ENCODE measurements around the gene STIM1.

Gene STIM1

DNA sequence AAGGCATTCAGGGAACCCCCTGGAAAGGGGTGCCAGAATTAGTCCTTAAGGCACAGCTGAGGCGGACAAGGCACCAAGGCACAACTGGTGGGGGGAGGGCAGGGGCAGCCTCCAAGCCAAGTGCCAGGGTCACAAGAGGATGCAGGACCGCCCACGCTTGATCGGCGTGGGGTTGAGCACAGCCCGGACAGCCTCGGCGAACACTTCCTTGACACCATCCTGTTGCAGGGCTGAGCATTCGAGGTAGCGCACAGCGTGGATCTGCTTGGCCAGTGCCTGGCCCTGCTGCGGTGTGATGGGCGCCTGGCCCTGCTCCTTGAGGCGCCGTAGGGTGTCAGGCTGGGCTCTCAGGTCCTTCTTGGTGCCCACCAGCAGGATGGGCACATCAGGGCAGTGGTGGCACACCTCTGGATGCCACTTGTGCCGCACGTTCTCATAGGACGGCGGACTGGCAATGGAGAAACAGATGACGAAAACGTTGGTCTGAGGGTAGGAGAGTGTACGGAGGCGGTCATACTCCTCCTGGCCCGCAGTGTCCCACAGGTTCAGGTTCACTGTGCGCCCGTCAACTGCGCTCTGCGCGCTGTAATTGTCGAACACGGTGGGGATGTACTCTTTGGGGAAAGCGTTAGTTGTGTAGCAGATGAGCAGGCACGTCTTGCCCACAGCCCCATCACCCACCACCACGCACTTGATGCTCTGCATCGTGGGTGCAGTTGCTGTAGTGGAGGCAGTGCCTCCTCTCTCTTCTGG, 27.9 kb upstream of the STIM1 start:
- CTCF ChIA-PET, result interaction anchor here (1.3 to 3.8 kb wide), 6 partner anchors 14 to 245 kb away, joined by 4 to 27 read pairs (median 8); partner anchors contain the start of genes PGAP2, RHOG and STIM1
- no peak for DNase-seq (ENCODE audit: extremely low spot score)
- POLR2A ChIA-PET, result no interaction called here
- TF ChIP-seq, protein P1, sequence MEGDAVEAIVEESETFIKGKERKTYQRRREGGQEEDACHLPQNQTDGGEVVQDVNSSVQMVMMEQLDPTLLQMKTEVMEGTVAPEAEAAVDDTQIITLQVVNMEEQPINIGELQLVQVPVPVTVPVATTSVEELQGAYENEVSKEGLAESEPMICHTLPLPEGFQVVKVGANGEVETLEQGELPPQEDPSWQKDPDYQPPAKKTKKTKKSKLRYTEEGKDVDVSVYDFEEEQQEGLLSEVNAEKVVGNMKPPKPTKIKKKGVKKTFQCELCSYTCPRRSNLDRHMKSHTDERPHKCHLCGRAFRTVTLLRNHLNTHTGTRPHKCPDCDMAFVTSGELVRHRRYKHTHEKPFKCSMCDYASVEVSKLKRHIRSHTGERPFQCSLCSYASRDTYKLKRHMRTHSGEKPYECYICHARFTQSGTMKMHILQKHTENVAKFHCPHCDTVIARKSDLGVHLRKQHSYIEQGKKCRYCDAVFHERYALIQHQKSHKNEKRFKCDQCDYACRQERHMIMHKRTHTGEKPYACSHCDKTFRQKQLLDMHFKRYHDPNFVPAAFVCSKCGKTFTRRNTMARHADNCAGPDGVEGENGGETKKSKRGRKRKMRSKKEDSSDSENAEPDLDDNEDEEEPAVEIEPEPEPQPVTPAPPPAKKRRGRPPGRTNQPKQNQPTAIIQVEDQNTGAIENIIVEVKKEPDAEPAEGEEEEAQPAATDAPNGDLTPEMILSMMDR (IDR thresholded peaks at IDR 0.05; ENCODE audit: control extremely low read depth, extremely low read depth, low read depth, missing control alignments), result no peak

- TF ChIP-seq, protein P1 (IDR thresholded peaks at IDR 0.05; ENCODE audit: control extremely low read depth, extremely low read depth, low read depth, missing control alignments), result no peak
- POLR2A ChIA-PET, result no interaction called here
- DNase-seq (ENCODE audit: extremely low spot score), result no peak
- CTCF ChIA-PET, result interaction anchor here (1.3 to 43.8 kb wide), 6 partner anchors 8 to 240 kb away, joined by 4 to 1411 read pairs (median 14); partner anchors contain the start of genes PGAP2, RHOG and STIM1
Measured at GRCh38 chr11:3830088-3830487, 25.4 kb upstream of the STIM1 start.

GRCh38 chr11:3830730-3831129, 24.7 kb upstream of the STIM1 start:
- CTCF ChIA-PET, result interaction anchor here (1.1 to 43.8 kb wide), 6 partner anchors 11 to 239 kb away, joined by 6 to 1411 read pairs (median 14); partner anchors contain the start of genes PGAP2, RHOG and STIM1
- TF ChIP-seq, protein P1 (IDR thresholded peaks at IDR 0.05; ENCODE audit: control extremely low read depth, extremely low read depth, low read depth, missing control alignments), result no peak
- POLR2A ChIA-PET, result no interaction called here
- peak; percentile 11 for DNase-seq (ENCODE audit: extremely low spot score)

GRCh38 chr11:3831378-3832239, 23.9 kb upstream of the STIM1 start:
- TF ChIP-seq, protein P1 (IDR thresholded peaks at IDR 0.05; ENCODE audit: control extremely low read depth, extremely low read depth, low read depth, missing control alignments), result no peak
- DNase-seq (ENCODE audit: extremely low spot score), result no peak
- POLR2A ChIA-PET, result interaction anchor here (0.7 to 1.4 kb wide), 2 partner anchors 10 to 12 kb away, joined by 3 to 4 read pairs; partner anchors contain the start of gene RHOG
- CTCF ChIA-PET, result interaction anchor here (0.7 to 43.8 kb wide), 9 partner anchors 9 to 239 kb away, joined by 3 to 1411 read pairs (median 8); partner anchors contain the start of genes PGAP2, RHOG and STIM1

GRCh38 chr11:3832816-3833215, 22.6 kb upstream of the STIM1 start:
- ChIA-PET POLR2A (interaction anchor here (1.4 kb wide), 1 partner anchor 8 kb away, joined by 4 read pairs; the partner anchor contains the start of gene RHOG), CTCF (interaction anchor here (0.7 to 43.8 kb wide), 8 partner anchors 9 to 237 kb away, joined by 3 to 1411 read pairs (median 3); partner anchors contain the start of gene RHOG)
- DNase-seq (ENCODE audit: extremely low spot score), result no peak
- TF ChIP-seq, protein P1 (IDR thresholded peaks at IDR 0.05; ENCODE audit: control extremely low read depth, extremely low read depth, low read depth, missing control alignments), result no peak

GRCh38 chr11:3833449-3833848, 22.0 kb upstream of the STIM1 start:
- POLR2A ChIA-PET, result no interaction called here

More at GRCh38 chr11:3833449-3833848, 22.0 kb upstream of the STIM1 start:
- CTCF ChIA-PET, result interaction anchor here (0.9 to 43.8 kb wide), 7 partner anchors 8 to 237 kb away, joined by 3 to 1411 read pairs (median 4); partner anchors contain the start of gene RHOG
- TF ChIP-seq, protein P1 (IDR thresholded peaks at IDR 0.05; ENCODE audit: control extremely low read depth, extremely low read depth, low read depth, missing control alignments), result no peak
- DNase-seq (ENCODE audit: extremely low spot score), result no peak

All from GM10248 (cell line).